Measurements from ENCODE around the gene RNF8.
"Not testable (repeated sequence)": the region's sequence is repeated elsewhere in the genome, so short reads cannot be mapped to it uniquely, and the experiment has no call there.

RNF8 gene

DNA sequence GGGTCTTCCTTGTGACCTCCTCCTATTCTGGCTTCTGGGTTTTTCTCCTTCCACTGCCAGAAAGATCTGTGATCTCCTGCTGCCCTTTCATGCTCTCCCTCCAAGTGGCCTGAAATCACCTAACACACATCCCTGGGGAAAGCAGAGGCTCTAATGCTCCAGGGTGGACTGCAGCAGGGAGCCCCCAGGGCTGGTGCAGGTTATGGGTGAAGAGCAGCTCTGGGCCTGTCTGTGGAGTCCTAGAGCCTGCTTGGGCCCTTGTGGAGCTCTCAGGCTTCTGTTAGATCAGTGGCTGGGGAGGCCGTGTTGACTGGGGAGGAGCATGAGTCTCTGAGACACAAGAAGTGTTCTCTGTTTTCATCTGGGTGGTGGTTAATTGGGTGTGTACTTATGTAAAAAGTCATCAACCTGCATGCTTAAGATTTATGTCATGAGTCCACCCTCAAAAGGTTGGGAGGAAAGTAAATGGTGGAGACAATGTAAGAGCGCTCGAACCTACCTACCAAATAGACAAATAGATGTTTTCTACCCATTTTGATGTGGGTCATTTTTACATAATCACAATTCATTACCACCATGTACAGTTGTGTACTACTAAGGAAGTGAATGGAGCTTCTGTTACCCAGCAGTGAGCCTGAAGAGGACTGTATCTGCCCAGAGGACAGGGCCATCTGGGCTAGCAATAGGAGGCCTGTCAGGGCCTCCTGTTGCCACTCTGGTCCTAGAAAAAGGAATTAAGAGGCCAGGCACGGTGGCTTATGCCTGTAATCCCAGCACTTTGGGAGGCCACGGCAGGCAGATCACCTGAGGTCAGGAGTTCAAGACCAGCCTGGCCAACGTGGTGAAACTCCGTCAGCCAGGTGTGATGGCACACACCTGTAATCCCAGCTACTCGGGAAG, 32.0 kb upstream of the RNF8 start:
- DNase-seq (ENCODE audit: low read depth), result no peak

DNA sequence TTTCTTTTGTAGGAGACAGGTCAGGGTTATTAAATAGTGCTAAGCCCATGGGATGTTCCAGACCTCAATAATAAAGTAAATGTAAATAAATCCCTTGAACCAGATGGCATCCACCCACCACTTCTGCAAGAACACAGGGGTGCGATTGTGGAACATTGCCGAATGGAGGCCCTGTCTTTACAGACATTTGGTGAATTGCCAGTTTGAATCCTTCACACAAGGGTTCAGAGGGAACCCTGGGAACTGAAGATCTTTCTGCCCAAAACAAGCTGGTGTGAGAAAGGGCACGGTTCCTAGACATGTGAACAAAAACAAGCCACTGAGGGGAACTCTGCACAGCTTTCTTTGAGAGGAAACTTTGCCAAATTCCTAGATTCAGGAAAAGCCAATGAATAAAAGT, 30.2 kb upstream of the RNF8 start:
- no peak for DNase-seq (ENCODE audit: low read depth)

DNA sequence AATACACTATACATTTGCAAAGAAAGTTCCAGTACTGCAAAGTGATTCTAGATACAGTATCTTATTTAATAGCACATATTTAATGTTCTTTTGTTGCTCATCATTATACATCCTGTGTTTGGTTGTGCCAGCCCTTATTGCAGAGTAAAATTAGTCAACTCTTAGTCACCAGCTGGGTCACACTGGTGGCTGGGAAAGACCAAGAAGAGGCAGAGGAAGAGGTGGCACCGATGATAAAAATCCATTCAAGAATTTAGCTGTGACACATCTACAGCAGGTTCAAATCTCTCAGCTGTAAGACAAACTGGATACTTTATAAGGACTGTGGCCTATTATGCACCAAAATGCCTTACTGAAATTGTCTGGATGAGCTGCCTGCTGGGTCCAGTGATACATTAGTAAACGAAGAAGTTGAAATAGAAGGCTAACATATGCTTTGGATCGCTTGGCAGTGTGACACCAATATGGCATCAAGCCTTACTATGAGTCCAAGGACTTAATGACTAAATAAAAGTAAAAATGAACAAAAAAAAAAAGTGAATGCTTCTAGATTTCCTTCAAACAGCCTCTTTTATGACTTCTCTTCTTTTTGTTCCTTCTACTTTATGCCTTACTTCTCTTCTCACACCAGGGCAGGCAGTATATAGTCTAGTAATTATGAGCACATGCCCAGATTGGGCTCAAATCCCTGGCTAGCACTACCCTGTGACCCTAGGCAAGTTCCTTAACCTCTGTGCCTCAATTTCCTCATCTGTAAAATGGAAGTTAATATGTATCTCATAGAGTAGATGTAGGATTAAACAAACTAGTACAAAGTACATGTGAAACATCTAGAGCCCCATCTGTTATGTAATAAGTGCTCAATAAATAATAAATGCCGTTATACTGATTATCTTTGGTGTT, 29.4 kb upstream of the RNF8 start:
- DNase-seq (ENCODE audit: low read depth), result no peak

DNA sequence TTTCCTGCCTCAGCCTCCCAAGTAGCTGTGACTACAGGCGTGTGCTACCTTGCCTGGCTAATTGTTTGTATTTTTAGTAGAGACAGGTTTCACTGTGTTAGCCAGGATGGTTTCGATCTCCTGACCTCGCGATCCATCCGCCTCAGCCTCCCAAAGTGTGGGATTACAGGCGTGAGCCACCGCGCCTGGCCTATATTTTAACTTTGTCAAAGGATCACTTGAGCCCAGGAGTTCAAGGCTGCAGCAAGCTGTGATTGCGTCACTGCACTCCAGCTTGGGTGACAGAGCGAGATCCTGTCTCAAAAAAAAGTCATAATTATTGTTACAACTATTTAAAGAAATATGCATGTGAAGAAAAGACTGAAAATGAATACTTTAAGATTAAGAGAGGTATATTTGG, 23.4 kb upstream of the RNF8 start:
- DNase-seq (ENCODE audit: low read depth), result not testable (repeated sequence)

DNA sequence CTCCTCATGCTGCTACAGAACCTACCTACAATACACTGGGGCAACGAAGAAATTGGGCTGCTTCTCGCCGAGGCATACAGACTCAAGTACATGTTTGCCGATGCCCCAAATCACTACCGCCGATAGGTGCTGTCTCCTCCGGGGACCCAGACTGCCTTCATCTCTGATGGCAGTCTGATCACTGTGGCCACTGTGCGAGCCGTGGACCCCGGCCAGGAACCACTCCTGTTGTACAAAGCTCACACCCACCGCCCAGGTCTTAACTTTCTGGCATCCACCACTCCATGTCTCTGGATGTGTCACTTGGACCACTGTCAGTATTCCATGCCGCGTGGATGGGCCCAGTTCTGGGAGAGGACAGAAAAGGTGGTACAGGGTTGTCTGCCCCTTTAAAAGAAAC, 22.7 kb upstream of the RNF8 start:
- DNase-seq (ENCODE audit: low read depth), result no peak

DNA sequence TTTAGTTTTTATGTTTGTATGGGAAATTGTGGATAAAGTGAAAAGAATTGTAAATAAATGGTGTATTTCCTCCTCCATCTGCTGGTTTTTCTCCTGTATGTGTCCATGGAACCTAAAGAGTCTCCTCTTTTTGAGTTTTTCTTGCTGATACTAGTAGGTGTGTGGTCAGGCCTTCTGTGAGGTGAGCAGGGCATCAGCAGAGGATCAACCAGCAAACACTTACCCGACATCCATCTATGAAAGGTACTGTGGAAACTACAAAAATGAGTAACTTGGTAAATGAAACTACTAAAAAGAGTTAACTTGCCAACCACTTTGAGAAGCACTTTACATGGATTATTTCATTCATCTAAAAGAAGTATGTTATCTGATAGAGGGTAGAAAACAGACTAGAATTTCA, 20.9 kb upstream of the RNF8 start:
- no peak for DNase-seq (ENCODE audit: low read depth)

DNA sequence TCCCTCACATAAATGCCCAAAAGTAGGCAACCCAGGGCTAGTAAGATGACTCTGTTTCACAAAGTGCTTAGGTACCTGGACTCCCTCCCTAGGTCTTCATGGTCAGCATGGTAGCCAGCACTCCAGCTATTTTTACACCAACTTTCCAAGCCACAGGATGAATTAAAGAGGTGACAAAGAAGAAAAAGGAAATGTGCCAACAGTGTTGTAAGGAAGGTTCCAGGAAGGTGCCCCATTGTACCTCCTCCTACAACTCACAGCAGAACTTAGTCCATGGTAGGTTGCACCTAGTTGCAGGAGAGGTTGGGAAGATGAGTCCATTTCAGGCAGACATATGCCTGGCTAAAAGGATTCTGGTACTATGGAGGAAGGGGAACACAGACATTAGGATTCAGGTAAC, 19.7 kb upstream of the RNF8 start:
- no peak for DNase-seq (ENCODE audit: low read depth)

DNA sequence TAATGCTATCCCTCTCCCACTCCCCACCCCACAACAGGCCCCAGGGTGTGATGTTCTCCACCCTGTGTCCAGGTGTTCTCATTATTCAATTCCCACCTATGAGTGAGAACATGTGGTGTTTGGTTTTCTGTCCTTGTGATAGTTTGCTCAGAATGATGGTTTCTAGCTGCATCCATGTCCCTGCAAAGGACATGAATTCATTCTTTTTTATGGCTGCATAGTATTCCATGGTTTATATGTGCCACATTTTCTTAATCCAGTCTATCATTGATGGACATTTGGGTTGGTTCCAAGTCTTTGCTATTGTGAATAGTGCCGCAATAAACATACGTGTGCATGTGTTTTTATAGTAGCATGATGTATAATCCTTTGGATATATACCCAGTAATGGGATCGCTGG, 15.5 kb upstream of the RNF8 start:
- DNase-seq (ENCODE audit: low read depth), result not testable (repeated sequence)

DNA sequence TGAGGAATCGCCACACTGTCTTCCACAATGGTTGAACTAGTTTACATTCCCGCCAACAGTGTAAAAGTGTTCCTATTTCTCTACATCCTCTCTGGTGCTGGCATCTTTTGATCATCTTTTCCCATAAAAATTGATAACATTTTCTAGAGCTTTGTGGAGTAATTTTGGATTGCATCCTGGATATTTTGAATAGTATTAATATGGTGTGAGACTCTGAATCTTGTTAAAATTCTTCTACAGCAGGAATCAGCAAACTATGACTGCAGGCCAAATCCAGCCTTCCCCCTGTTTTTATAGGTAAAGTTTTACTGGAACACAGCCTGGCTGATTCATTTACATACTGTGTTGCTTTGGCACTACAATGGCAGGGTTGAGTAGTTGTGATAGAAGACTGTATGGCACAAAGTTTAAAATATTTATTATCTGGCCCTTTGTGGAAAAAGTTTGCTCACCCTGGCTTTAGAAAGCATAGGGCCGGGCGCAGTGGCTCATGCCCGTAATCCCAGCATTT, 15.0 kb upstream of the RNF8 start:
- DNase-seq (ENCODE audit: low read depth), result no peak

DNA sequence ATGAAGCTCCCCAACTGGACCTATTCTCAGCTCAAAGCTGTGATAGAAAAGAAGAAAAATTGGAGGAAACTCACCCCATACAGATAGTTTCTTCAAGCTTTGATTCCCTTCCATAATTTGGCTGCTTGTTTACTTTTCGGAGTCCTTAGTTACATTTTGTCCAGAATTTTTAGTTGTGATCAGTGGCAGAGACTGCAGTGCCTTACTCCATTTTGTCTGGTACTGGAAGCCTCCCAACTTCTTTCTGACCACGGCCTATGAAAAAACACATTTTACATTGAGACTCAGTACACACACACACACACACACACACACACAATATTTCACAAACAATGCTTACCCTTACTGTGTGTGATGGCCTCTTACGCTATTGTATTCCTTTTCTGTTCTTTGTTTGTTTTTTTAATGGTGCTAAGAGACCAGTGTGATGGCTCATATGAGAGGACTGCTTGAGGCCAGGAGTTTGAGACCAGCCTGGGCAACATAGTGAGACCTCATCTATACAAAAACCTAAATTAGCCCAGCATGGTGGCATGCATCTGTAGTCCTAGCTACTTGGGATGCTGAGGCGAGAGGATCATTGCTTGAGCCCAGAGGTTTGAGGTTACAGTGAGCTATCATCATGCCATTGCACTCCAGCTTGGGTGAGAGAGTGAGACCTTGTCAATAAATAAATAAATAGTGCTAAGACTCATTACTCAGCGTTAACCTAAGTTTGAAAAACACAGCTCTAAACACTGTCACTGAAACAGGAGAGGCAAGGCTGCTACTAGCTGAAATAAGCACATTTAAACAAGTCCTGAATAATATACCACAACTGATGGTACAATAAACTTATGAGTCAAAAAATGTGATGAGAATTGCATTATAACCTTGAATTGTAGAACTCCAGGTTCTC, 13.8 kb upstream of the RNF8 start:
- DNase-seq (ENCODE audit: low read depth), result no peak

DNA sequence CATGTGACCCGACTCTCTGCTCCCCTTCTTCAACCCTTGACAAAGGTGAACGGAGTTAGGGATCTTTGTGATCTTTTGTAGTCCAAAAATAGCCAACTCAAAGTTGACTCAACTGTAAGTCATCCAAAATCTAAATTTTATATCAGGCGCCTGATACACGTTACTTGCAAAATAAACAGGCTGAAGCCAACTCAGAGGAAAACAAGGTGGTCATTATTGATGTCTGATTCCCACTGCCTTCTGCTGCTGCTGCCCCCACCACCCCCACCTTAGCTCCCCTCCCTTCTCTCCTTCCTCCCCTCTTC, 13.2 kb upstream of the RNF8 start:
- DNase-seq (ENCODE audit: low read depth), result no peak

DNA sequence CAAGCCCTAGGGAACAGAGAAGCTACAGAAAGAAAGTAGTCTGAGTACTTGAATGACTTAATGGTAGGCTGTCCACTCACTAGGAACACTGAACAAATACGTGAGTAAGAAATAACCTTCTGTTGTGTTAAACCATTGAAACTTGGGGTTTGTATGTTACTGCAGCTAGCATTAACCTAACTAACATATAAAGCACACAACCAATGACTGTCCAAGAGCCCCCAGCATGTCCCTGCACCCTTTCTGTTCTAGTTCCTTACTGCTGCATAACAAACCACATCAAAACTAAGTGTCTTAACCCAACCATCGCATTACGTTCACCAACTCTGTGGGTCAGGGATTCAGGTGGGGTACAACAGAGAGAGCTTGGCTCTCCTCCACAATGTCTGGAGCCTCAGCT, 10.5 kb upstream of the RNF8 start:
- DNase-seq (ENCODE audit: low read depth), result no peak

DNA sequence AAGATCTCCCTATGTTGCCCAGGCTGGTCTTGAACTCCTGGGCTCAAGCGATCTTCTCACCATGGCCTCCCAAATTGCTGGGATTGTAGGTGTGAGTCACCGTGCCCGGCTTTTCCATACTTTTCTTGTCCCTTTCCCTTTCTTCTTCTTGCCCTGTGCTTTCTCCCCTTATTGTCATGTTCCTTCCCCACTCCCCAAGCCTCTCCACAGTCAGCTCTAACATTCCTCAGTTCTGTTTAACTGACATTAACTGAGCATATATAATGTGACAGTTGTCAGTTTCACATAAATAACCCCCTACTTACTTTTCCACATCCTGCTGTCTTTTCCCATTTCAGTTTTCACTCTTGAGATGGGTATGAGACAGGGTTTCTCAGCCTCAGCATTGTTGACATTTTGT, 9.5 kb upstream of the RNF8 start:
- no peak for DNase-seq (ENCODE audit: low read depth)

DNA sequence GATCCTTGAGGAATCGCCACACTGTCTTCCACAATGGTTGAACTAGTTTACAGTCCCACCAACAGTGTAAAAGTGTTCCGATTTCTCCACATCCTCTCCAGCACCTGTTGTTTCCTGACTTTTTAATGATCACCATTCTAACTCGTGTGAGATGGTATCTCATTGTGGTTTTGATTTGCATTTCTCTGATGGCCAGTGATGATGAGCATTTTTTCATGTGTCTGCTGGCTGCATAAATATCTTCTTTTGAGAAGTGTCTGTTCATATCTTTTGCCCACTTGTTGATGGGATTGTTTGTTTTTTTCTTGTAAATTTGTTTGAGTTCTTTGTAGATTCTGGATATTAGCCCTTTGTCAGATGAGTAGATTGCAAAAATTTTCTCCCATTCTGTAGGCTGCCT, 8.0 kb upstream of the RNF8 start:
- not testable (repeated sequence) for DNase-seq (ENCODE audit: low read depth)

DNA sequence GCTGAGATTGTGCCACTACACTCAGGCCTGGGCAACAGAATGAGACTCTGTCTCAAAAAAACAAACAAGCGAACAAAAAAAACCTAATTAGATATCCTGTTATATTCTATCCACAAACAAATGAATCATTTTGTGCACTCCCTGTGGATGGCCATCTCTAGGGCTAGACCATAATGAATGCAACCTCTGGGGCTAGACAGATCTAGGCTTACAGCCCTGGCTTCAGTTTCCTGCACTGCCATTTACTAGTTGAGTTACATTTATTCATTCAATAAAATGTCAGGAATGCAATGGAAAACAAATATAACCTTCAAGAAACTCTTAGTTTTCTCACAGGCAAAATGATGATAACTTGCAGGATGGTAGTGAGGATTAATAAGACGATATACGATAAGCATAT, 6.6 kb upstream of the RNF8 start:
- DNase-seq (ENCODE audit: low read depth), result no peak

DNA sequence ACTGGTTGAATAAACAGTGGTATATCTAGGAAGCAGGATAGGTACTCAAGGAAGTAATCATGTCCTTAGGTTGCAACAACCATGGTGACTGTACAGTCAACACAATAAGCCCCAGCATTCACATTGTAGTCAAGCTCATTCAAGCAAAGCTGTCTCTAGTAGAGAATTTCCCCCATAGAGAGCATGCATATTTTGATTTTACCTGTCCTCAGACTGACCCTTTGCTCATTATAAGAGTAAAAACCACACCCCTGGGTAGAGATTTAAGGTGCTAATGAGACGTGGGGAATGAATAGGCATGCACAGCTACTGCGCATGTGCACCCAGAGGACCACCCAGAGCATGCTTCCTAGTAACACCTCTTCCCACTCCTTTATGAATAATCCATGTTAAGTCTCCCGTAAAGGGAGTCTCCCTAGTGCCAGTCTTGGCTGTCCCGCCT, 6.1 kb upstream of the RNF8 start:
- DNase-seq (ENCODE audit: low read depth), result no peak

DNA sequence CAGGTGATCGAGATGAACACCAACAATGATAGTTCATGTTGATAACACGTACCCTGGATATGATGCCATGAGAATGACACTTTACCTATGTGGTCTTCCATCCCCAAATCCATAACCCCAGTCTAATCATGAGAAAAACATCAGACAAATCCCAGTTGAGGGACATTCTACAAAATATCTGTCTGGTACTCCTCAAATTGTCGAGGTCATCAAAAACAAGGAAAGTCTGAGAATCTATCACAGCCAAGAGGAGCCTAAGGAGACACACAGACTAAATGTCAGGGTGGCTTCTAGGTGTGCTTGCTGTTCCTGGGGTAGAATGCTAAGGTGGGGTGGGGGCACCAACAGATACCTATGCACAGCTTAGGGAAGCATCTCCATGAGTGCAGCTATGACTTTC, 2.8 kb upstream of the RNF8 start:
- DNase-seq (ENCODE audit: low read depth), result no peak

DNA sequence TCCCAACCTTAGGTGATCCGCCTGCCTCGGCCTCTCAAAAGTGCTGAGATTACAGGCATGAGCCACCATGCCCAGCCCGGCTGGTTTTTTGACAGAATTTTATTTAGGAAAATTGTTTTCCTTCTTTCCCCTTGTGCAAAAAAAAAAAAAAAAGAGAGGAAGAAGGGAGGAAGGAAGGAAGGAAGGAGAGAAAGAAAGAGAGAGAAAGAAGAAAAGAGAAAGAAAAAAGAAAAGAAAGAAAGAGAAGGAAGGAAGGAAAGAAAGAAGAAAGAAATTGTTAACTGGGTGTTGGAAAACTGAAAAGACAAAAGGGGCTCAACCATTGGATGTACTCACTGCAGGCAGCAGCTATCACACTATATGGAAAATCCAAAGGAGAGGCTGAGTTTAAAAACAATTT, 1.4 kb upstream of the RNF8 start:
- no peak for DNase-seq (ENCODE audit: low read depth)

DNA sequence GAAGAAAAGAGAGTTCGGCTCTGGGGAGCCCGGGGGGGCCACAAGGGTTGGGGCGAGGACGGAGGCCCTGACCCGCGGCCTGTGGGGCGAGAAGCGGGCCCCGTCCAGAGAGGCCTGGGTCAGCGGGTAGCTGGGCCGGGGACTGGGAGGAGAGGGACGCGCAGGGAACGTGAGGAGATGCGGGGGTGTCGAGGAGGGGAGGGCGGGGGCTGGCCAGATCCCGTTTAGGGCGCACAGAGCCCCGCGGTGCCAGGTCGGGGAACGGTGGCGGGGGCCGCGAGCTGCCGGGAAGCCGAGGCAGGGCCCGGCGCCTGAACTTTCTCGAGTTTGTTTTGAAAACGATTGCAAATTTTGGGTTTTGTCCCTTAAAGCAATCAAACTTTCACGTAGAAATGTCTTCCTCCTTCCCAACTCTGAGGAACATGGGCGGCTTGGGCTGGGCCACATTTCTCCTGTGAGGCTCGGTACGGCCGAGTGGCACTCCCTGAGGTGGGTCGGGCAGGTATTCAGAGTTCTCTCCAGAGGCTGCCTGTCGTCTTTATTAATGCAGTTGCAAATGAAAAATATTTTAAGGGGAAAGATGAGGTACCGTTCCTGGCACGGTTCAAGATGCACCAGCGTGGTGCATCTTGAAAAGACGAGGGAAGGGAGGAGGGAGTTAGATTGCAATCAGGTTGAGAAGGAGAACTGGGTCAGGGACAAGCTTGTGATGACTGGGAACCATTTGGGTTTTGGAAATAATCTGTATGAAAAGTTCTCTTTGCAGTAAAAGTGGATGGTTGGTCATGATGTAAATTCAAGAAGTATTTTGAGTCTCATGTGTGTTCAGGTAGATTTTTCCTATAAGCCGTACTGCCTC, 972 bp downstream of the RNF8 start:
- no peak for DNase-seq (ENCODE audit: low read depth)

DNA sequence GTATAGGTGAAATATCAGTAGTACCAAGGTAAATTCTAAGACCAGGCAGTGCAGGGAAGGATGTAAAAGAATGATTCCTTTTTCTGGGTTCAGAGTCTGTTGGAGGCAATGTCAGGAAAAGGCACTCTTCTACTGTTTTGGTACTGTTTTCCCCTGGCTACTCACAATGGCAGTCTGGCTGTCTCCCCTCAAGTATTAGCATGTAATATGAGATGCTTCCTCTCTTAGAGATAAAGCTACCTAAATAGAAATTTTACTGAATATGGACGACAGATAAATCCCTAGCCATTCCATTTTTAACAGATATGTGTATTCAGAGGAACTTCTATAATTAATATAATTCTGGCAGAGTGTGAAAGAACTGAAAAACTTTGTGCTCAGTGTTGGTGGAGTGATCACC, 3.5 kb downstream of the RNF8 start:
- no peak for DNase-seq (ENCODE audit: low read depth)

DNA sequence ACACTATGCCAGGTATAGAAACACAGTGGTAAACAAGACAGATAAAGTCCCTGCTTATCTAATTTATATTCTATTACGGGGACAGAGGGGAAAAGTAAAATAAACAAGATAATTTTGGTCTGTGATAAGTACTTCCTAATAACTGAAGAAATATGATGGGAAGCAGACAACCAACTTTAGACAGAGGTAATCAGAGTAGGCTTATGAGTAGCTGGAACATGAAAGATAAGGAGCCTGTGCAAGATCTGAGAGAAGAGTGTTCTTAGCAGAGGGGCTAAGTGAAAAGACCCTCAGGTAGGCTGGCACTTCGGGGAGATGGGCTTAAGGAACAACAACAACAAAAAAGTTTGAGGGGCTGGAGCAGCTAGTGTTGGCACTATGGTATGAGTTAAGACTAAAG, 4.1 kb downstream of the RNF8 start:
- no peak for DNase-seq (ENCODE audit: low read depth)
